Coronary artery (tissue), 2 donors: ENCODE measurements around the gene NODAL.
A peak's percentile ranks its signal among the peaks of the same experiment; 100 is the strongest.

Experiments
- DNase-seq: peaks from one replicate; pipeline ENCODE4 v3.0.0-alpha.2; 2017; ENCODE audit warnings: low spot score
- H3K27ac ChIP-seq, 2 donors: fragments of 200-600 bp; sonication (generic); one replicate each; pipeline ENCODE4 v1.5.1; 2016 to 2019
- H3K4me3 ChIP-seq: fragments of 200-600 bp; sonication (generic); 2 replicates; pipeline ENCODE4 v1.5.1; 2016; ENCODE audit warnings: mild to moderate bottlenecking, moderate library complexity
- TF ChIP-seq, protein P1 (sequence below): fragments of 200-600 bp; sonication (generic); IDR thresholded peaks from one replicate; pipeline ENCODE4 v1.5.1; 2019; ENCODE audit warnings: antibody characterized with exemption

Gene NODAL

DNA sequence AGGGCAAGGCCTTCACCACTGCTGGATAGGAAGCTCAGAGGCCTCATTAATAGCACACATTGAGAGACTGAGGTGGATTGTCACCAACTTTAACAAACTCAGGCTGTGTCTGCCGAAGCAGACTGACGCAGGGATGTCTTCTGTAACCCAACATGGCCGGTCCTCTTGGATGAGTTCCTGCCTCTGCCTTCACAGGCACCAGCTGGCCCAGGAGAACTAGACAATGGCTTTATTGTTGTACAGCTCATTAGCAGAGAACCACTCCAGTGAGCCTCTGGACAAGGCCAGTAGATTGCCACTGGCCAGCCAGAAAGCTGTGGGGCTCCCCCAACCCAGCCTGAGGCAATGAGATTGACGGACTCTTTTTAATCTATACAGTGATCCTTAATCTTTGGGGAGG is 9.4 kb downstream of the NODAL start:
- TF ChIP-seq, protein P1, sequence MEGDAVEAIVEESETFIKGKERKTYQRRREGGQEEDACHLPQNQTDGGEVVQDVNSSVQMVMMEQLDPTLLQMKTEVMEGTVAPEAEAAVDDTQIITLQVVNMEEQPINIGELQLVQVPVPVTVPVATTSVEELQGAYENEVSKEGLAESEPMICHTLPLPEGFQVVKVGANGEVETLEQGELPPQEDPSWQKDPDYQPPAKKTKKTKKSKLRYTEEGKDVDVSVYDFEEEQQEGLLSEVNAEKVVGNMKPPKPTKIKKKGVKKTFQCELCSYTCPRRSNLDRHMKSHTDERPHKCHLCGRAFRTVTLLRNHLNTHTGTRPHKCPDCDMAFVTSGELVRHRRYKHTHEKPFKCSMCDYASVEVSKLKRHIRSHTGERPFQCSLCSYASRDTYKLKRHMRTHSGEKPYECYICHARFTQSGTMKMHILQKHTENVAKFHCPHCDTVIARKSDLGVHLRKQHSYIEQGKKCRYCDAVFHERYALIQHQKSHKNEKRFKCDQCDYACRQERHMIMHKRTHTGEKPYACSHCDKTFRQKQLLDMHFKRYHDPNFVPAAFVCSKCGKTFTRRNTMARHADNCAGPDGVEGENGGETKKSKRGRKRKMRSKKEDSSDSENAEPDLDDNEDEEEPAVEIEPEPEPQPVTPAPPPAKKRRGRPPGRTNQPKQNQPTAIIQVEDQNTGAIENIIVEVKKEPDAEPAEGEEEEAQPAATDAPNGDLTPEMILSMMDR: no peak
- H3K4me3 ChIP-seq: no peak overlapping the region
- DNase-seq: no peak
- peak overlapping the region; percentile 76 to 93 for H3K27ac ChIP-seq

DNA sequence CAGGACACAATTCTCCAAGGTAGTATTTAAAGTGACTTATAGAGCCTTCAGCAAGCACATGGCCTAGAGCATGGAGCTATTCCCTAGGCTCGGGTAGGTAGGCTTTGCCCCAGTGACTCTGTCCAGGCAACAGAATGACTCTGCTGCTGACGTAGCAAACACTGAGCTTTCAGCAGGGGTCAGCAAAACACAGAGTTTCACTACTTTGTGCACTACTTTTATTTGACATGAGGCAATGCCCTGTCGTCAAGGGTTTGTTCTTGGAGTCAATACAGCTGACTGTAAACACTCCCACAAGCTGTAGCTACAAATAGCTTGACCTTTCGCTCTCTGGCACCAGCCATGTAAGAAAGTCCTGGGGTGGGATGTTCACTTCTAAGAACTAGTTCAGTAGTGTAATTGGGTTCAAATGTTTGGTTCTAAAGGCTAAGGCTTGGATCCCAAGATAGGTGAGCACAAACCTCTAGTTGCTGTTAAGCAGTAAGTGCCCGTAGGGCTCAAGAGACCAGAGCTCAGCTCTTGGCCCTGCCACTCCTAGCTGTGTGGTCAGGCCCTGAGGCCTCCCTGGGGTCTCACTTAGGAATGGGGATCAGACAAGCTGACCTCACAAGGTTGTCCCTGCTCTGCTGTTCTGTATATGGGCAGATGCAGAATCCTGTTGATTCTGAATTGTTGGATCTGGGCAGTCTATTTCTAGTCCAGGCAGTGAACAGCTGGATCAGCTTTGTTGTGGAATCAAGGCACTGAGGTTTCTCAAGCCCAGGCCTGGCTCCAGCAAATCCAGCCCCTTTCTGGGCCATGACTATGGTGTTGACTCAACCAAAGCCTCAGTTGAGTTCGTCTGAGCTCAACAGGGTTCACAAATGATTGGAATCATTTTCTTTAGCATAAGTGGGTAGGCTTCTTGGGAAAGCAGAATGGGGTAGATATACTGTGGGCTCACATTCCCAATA is 10.7 kb downstream of the NODAL start:
- peak overlapping the region; percentile 41 for H3K4me3 ChIP-seq
- peak; percentile 89 for DNase-seq
- TF ChIP-seq, protein P1: no peak
- peak overlapping the region; percentile 76 to 93 for H3K27ac ChIP-seq

DNA sequence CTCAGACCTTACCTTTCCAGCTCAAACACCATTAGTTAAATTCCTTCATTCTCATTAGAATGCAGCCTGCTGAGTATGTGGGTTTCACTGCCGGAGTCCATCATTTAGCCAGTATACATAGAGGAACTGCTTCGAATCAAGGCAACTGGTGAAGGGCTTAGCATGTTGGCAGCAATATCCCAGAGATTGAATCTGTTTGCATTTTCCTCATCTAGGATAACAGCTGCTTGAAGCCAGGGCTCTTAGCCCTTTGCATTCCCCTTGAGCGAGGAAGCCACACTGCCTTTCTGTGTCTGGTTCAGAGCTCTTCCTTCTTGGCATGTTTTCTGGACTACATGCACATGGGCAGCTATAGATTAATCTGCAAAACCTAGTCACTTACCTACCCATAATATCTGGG is 14.7 kb downstream of the NODAL start:
- no peak for DNase-seq
- H3K27ac ChIP-seq: no peak overlapping the region
- H3K4me3 ChIP-seq: no peak overlapping the region

DNA sequence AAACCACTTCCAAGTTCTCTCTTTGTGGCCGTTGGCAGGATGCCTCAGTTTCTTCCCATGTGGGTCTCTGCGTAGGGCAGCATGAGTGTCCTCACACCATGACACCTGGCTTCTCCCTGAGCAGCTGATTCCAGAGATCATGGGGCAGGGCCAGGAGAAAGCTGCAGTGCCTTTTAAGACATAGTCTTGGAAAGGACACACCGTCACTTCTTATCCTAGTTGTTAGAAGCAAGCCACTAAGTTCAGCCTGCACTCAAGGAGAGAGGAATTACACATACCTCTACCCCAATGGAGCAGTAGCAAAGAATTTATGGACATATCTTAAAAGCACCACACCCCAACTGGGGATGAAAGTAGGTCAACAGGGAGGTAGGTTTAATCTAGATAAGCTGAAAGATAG is 16.4 kb downstream of the NODAL start:
- no peak overlapping the region for H3K27ac ChIP-seq

More for the DNA sequence above, 14.7 kb downstream of the NODAL start:
- TF ChIP-seq, protein P1: no peak

DNA sequence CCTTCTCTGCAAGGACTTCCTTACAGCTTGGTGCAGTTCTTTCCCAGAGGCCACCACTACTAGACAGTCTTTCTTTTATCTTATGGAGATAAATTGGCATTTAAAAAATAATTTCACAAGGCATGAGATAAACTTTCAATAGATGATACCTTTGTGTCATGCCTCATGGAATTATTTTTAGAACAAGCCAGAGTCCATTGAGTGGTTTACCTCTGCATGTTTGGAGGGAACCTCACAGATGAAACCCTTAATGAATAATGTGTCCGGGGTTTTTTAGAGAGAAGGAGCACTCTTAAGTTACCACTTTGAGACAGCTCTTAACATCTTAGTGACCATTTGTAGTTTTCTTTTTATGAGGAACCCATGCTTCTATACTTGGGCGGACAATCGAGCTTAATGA is 17.2 kb downstream of the NODAL start:
- no peak for DNase-seq
- Histone ChIP-seq H3K4me3 (no peak overlapping the region), H3K27ac (no peak overlapping the region)
- TF ChIP-seq, protein P1: no peak

More for the DNA sequence above, 16.4 kb downstream of the NODAL start:
- no peak for DNase-seq
- TF ChIP-seq, protein P1: no peak
- H3K4me3 ChIP-seq: no peak overlapping the region

DNA sequence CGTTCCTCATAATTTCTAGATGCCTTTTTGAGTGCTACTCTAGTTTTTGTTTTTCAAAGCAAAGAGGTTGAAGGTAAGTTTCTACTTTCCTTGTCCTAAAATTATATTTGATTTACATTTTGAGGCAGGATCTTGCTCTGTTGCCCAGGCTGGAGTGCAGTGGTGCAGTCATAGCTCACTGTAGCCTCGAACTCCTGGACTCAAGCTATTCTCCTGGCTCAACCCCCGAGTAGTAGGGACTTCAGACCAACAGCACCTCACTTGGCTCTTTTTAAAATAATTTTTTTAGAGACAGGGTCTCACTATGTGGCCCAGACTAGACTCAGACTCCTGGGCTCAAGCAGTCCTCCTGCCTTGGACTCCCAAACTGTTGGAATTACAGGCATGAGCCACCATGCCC is 22.8 kb downstream of the NODAL start:
- Histone ChIP-seq H3K4me3 (no peak overlapping the region), H3K27ac (no peak overlapping the region)
- DNase-seq: no peak
- TF ChIP-seq, protein P1: no peak

DNA sequence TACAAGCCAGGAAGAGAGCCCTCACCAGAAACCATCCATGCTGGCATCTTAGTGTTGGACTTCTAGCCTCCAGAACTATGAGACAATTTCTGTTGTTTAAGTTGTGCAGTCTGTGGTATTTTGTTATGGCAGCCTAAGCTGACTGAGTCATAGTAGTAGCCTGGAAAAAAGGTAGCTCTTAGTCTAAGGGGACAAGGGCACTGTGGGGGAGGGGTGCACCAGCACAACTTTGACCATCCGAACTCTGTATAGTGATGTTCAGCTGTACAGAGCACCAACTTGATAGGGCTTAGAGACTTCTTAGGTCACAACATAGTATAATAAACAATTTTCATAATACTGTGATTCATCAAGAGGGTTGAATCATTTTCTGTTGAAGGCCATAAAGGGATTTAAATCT is 23.3 kb downstream of the NODAL start:
- Histone ChIP-seq H3K27ac (peak overlapping the region in 1 of 2 donors; percentile 20), H3K4me3 (no peak overlapping the region)
- TF ChIP-seq, protein P1: no peak
- DNase-seq: no peak
